Stimulated activated CD4-positive, alpha-beta T cell treated with anti-CD3 and anti-CD28 coated beads, Interleukin-4, amount 100 ng/mL, for 24 hours (primary cell): Measurements from ENCODE around the gene PHLDB2.

Experiments used
- DNase-seq: peaks from one replicate; pipeline ENCODE4 v3.0.0-alpha.2; 2020

Gene PHLDB2

DNA sequence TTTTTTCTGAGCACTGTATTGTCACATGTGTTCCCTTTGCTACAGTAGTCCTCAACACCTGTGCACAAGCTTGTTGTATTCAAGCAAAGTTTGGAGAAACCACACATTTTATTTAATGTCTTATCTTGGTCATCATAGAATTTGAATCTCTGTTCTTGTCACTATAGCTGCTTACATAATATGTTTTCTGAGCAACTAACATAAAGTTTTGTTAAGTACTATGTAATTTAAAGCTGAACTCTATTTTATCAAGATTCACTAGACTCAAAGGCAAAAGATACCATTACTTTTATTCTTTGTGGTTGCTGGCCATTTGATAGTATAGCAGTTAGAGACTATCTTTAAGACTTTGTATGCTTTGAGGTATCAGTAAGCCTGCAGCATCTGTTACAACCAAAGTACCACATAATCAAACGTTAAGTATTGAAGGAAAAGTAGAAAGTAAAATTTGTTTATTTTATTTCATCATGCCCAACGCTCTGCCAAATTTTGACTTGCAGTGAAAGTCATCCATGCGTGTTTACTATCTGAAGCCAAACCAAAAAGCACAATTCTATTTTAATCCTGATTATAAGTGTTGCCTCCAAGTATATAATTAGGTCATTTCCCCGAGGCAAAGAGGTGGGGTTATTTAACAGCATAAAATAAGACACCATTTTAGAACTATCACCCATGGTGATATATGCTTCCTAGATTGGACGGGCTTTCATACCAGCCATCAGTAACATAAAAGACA is 109.4 kb downstream of the PHLDB2 start:
- no peak for DNase-seq

DNA sequence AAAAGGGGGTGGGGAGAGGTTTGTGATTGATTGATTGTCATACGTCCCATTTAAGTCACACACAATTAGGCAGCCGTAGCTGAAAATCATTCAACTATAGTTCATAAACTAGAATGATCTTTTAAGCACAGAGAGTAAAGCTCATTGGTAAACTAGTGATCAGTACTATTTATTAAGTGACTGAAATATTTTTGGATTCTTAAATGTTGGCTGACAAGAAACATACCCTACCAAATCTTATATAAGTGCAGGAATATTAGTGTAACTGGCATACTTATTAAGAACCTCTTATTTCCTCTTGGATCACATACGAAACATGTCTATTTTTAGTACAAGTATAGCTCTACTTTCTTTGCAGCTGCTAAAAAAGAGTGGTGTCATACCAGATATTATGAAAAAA is 111.3 kb downstream of the PHLDB2 start:
- DNase-seq: no peak

DNA sequence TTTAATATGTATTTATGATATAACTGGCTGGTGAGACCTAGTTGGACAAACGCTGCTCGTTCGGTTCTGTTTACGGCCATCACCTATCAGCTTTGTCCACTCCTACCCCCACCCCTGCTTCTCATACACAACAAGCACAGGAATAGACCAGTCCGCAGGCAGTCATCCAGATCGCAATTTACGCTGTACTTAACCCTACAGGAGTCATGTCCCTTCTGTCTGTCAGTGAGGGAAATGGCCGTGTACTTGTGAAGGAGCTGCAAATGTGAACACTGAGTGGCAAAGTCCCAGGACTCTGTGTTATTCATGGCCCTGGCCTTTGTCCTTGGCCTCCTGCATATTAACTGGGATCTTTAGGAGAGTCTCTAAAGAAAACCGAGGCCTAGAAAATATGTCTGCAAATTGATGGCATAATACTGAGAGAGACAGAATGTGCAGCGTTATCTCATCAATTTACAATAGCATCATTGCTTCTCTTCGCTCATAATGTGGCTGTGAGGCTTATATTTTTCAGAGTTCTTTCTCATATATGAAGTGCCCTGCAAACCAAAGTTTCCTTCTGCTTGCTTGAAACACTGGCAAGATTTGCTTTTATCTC is 112.6 kb downstream of the PHLDB2 start:
- no peak for DNase-seq

DNA sequence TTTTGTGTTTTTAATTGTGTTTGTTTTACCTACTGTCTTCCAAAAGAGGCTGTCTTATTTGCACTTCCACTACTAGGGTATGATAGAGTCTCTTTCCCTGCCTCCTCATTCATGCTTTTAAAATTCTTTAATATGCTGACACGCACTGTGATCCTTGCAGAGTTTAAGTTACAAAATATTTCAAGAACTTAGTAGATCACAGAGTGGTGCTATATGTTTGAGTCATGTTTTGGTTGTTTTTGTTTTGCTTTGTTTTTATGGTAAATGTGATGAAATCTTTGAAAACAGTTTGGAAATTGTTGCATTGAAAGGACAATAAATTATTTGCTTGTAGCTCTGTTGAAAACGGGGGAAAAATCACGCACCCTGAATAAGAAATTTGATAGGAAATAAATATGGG is 113.8 kb downstream of the PHLDB2 start:
- DNase-seq: no peak

DNA sequence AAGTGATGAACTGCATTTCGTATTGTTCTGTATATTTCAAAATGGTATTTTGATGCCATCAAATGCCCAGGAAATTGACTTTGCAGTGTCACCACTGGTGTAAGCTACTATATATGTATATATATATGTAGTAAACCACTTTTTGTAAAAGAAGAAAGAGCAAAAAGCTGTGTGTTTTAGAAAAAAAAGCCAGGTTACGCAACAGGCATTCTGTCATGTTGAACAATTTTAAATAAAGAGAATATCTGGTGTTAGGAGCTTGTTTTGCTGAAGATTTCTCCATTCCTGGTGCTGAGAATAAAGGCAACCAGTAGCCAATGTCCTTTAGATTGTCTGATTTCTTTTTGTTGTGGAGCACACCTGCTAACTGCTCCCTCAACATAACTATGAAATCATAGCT is 116.1 kb downstream of the PHLDB2 start:
- DNase-seq: no peak

DNA sequence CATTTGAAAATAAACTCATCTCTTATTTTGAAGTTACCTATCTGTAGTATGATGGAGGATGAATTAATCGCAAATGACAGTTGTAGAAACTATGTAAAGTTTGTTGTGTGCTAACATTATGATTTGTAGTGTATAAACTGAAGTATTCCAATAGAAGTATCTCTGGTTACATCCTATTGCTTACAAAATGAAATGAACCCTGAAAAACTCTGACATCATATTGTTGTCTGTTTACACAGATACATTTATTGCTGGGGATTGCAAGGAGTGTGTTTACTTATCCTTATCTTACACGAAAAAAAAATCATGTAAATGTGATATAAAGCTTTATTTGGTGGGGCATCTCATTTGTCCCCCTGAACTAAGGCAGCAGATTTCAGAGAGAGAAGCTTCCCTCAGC is 117.2 kb downstream of the PHLDB2 start:
- no peak for DNase-seq

DNA sequence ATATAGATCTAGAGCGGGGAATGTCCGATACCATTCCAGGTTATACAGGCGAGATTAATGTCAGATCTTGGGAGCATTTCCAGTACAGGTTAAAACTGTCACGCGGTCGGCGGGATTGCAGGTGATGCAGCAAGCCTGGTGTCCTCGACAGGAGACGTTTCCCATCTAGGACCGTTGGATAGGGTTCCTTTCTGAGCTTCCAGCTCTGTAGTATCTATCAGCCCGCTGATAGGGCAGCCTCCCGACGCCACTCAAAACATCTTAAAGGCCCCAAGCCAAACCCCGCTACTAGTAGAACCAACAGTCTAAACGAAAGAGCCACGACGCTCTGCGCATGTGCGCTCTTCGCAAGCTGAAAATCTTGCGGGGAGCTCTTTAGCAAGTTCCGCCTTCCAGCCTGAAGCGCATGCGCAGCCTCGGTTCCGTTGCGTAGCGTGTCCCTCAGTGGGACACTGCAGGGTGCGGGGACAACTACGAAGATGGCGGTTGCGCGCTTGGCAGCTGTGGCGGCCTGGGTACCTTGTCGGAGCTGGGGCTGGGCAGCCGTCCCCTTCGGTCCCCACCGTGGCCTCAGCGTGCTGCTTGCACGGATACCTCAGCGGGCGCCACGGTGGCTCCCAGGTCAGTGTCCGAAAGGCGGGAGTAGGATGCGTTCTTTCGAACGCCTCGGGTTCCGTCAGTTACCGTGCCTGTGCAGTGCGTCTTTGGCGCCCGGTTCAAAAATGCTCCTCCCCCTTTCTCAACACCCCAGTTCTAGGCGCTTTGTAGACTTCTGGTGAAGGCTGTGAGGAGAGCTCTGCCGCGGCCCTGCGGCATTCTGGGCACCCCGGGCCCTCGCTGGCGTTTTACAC is 119.7 kb downstream of the PHLDB2 start, which contains the start of gene ABHD10:
Gene ABHD10, plus strand, starts transcription at position 444 of the 851 bp plus-strand sequence. Its CDS starts 36 bp downstream, at position 480.
- DNase-seq: peak; percentile 98

DNA sequence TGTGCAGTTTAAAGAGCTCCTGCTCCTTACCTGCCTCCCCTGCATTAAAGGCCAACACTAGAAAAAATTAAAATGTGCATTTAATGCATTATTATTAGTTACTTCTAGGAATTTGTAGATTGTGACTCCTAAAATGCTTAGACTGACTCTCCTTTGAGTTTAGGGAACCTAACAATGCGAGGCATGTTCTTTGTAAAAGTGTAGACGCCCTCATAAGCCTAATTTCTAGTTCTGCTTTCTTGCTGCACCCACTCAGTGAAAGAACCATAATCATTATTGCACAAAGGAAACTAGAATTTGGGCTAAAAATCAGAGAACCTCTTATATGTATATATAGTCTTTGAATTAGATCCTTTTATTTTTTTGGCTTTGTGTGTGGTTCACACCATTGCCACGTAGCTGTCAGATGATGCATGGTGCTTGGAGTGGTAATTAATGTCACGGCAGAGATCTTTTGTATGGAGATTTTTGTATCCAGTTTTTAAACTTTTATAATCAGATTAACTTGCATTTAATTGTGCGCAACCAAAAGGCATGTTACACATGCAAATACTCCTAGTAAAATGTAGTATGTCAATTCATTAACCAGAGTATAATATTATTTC is 120.5 kb downstream of the PHLDB2 start:
- DNase-seq: peak; percentile 27

DNA sequence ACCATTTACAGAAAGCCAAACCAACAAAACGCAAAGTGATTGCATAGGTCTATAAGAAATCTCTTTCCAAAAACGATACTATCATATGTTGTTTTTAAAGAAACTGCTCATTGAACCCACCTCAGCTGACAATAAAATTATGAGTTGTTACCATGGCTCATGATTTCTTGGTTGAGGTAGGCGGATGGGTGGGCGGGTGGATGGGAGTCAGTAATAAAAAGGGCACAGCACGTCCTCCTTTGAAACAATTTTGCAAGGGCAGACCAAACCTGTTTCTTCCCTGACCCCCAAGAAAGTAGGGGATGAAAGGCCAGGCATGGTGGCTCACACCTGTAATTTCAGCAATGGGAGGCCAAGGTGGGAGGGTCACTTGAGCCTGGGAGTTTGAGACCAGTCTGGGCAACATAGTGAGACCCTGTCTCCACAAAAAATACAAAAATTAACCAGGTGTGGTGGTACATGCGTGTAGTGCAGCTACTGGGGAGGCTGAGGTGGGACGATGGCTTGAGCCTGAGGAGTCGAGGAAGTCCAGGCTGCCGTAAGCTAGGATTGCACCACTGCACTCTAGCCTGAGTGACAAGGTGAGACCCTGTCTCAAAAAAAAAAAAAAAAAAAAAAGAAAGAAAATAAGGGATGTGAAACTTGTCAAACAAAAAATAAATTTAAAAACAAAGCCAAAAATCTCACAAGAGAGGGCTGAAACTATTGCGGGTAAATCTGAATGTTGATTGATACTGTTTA is 121.8 kb downstream of the PHLDB2 start:
- peak; percentile 59 for DNase-seq

DNA sequence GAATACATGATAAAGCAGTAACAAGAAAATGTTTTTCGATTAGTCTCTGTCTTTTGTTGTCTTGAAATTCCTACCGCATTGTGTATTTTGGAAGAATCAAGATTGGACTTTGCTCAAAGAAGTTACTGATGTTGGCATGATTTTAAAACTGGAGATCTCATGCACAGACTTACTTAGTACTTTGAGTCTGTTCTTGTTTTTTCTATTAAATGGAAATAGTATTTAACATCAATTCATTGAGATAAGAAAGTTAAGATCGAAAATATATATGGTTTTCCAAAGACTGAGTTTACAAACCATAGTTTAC is 122.3 kb downstream of the PHLDB2 start:
- DNase-seq: no peak

DNA sequence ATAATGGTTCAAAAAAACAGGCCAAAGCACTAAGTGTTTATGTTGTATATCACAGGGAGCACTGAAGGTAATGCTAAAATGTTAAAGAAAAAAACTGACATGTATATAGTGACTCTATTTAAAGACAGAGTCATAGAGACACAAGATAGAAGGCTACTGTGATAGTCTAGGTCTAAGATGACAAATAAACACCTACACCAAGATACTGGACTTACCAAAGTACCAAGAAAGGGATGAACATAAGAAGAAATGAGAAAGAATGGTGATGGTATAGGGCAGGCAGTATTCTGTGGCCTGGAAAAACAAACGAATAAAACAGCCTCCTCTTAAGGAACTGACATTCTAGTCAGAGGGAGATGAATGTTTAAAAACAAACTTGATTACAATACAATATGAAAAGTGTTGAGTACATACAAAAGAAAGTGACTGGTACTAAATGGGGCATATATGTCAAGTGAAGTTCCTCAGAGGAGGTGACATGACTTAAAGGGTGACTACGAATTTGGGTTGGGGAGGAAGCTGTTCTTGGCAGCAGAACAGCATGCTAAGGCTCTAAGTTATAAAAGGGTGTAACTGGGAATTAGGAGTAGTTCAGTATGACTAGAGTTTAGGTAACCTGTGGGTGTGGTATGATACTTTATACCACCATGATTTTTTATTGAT is 125.7 kb downstream of the PHLDB2 start:
- no peak for DNase-seq

DNA sequence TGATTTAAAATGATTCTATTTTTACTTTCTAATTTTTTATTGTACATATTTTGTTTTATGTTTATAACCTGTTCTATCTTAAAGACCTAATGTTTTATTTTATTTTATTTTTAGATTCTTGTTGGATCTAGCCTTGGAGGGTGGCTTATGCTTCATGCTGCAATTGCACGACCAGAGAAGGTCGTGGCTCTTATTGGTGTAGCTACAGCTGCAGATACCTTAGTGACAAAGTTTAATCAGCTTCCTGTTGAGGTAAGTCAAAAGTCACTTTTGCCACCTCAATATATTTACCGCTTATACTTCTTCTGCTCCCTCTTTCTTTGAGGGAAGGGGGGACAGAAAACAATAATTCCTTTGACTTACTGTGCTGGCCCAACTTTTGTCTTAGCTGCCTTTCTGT is 127.7 kb downstream of the PHLDB2 start:
- DNase-seq: no peak

DNA sequence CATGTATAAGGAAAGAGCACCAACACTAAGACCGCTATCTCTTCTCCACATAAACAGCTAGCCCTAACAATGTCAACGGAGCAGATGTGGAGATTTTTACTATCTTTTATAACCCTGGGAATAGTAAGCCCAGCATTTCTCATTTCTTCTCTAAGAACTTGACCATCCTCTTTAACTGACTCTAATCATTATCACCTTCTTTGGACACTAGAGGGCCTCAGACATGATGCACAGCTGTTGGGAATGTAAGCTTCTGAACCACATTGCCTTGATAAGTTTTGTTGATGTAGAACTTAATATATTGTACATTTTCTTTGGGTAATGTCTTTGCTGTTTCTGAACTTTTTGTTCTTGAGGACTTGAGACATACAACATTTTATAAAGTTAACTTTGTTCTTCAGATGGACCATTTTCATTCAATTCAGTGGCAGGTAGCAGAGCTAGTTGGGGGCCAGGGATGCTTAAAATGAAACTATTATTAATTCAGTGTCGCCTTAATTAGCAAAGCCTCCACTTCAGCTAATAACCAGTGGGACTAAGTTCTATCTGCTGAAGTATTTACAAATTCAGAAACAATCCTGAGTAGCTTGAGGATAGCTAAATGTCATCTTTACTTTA is 130.1 kb downstream of the PHLDB2 start:
- DNase-seq: no peak

DNA sequence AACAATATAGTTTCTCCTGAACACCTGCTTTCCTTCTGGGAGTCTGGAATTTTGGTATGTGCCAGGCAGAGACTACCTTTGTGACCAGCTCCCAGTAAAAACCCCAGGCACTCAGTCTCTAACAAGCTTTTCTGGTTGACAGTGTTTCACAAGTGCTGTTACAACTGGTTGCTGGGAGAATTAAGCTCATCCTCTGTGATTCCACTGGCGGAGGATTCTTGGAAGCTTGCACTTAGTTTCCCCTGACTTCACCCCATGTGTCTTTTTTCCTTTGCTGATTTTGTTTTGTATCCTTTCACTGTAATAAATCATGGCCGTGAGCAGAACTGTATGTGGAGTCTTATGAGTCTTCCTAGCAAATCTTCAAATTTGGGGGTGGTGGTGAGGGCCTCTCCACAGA is 134.0 kb downstream of the PHLDB2 start:
- no peak for DNase-seq

DNA sequence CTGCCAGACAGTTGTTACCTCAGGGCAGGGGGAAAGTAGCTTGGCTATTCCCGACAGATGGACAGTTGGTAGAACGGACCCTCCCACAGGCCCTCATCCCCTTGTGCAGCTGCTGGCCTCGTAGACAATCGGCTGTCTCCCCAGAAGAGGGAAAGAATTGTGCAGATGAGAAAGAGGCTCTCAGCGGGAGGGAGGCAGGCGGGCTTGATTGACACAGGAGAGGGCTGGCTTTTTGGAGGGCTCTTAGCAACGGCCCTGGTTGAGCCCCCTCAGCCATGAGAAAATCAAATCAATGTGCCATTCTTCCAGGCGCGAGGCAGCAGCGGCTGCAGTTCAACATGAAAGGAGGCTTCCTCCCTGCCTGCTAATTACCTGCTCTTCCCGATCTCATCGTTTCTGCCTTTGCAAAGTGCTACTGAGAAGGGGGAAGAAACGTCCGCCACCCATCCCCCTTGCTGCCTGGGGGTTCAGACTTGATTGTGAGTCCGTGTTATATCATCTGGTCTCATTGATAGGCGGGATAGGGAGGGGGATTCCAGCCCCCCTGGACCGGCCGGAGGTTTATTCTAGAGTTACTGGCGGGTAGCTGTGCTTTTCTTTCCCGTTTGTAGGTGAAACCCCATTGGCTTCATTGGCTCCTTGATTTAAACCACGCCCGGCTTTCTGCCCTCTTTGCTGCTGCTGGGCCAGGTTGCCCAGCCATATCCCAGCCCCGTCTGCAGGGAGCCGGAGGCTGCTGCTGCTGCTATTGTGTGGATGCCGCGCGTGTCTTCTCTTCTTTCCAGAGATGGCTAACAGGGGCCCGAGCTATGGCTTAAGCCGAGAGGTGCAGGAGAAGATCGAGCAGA is 139.8 kb downstream of the PHLDB2 start, which contains the start of gene TAGLN3:
Gene TAGLN3, plus strand, starts transcription at position 287 of the 848 bp plus-strand sequence. Its CDS starts 501 bp downstream, at position 788.
- no peak for DNase-seq

DNA sequence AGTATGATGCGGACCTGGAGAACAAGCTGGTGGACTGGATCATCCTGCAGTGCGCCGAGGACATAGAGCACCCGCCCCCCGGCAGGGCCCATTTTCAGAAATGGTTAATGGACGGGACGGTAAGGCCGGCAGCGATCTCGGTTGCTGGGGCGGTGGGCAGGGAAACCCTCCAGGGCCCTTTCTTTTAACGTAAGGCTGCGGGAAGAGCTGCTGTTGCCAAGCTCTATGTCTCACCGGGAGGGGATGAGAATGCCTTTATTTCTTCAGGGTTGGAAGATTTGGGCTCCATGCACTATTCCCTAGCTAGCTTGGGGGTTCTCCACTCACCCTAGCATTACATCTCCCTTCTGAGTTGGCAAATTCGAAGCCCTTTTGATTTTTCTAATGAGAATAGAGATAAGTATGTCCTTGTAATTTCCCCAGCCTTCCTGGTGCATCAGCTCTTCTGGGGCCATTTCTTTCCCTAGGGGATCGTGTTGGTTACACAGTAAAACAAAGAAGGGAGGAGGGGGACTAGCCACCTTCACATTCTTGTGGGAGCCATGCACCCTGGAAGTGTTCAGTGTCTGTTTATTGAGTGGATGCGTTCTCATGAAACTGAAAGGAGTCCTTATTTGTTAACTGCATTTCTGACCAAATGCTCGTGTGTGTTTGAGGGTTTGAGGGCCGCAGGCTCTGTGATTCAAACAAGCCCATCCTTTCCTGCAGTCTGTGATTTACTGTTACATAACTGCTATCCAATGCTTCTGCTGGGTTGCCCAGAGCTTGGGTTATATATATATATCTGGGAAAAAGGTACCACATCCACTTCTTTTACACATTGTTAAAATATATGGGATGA is 140.6 kb downstream of the PHLDB2 start:
- DNase-seq: no peak

DNA sequence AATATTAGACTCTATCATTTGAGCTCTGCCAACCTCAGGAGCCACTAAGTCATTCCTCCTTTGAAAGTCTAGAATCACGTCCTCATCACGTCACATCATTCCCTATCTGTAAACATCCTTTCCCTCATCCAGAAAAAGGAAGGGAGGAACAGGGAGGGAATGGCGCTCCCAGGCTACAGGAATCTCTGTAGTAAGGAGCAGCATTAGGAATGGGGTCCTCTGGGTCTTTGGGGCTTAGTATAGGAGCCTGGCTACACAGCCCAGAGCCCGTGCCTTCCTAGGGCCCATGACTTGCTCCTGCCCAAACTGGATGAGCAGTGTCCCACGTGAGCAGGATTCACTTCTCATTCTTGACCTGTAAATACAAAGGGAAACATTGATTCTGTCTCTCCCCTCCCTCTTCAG is 141.3 kb downstream of the PHLDB2 start:
- DNase-seq: no peak

DNA sequence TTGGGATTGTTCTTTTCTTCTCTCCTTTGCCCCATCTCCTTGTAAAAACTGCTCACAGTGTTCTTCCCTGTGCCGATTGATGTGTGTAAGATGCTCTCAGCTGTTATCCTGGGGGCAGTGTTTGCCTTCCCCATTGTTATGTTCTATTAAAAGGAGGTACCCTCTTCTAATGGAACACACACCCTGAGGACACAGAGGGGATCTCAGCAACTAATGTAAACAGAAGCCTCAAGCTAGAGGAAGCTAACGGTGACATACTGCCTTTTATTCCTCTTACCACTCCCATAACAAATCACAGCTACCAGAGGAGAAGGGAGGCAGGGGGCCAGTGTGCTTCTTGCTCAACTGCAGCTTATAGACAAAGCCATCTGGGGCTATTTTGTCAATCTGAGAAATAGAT is 141.9 kb downstream of the PHLDB2 start:
- no peak for DNase-seq

DNA sequence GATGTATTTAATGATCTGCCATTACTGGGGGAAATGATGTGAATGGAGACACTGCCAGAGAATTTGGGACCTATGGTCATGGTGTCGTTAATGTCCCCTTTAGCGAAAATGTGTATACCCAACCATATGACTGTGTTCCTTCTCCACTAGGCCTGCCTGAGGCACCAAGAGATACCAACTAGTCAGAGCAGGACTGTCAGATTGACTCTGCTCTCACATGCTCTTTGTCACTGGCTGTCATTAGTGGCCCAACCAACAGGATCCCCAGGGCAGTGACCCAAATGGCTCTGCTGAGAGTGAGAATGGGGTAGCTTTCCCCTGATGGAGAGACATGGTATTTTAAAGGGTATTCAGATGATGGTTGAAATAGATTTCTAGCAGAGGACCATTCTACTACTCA is 142.5 kb downstream of the PHLDB2 start:
- no peak for DNase-seq
